ENCODE data around the gene MICAL3. TPM values are rescaled to one million over a fixed set of nuclear protein-coding genes. Genes with fewer than 3 reads are reported as not detected.

The MICAL3 gene
- total RNA-seq, 4 donors from 2014 or later = 23.9 to 49.2 (median 34.5) TPM

GRCh38 chr22:17797721-17798559 is 226.4 kb downstream of the MICAL3 start:
- TF ChIP-seq, protein P1, sequence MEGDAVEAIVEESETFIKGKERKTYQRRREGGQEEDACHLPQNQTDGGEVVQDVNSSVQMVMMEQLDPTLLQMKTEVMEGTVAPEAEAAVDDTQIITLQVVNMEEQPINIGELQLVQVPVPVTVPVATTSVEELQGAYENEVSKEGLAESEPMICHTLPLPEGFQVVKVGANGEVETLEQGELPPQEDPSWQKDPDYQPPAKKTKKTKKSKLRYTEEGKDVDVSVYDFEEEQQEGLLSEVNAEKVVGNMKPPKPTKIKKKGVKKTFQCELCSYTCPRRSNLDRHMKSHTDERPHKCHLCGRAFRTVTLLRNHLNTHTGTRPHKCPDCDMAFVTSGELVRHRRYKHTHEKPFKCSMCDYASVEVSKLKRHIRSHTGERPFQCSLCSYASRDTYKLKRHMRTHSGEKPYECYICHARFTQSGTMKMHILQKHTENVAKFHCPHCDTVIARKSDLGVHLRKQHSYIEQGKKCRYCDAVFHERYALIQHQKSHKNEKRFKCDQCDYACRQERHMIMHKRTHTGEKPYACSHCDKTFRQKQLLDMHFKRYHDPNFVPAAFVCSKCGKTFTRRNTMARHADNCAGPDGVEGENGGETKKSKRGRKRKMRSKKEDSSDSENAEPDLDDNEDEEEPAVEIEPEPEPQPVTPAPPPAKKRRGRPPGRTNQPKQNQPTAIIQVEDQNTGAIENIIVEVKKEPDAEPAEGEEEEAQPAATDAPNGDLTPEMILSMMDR (IDR thresholded peaks at IDR 0.05) = no peak
- ATAC-seq (ENCODE audit: low FRiP score) (no peak), DNase-seq (ENCODE audit: low spot score) (no peak)

- DNase-seq (ENCODE audit: low spot score) = no peak
- ATAC-seq (ENCODE audit: low FRiP score) = no peak
- TF ChIP-seq, protein P1 (IDR thresholded peaks at IDR 0.05) = no peak
Measured at GRCh38 chr22:17796695-17797094, 227.7 kb downstream of the MICAL3 start.

DNA sequence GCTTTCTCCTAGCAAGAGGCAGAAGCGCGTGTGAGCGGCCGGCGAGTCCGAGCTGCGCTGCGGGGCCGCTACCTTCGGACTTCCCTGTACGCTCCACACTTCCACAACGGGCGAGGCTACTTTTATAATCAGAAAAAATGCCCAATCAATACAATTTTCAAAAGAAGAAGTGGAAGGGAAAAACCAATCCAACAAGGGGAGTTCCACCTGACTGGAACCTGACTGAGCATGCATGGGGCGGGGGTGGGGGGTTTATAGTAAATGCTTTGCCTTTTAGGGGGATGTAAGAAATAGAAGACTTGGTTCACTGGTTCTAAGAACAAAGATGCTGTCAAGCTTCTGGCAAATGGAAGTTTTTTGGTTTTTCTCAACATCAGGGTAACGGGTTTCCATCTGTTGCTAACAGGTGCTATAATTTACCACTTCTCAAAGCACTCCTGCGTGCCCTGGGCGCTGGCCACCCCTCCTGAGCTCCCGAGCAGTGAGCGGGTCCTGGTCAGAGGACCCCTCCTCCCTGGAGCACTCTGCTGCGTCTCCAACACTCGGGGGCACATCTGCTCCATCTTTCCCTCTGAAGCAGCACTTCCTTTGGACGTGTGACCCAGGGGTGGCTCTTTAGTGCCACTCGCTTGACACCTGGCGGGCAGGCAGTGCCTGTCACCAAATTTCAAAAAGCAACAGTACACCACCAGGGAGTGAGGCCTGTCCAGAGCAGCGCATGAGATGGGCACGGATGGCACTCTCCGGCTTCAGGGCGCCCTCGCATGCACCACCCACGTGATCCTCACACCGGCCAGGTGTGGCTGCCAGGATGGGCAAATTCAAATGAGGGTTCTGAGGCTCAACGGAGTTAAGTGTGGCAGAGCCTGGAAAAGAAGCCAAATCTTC is 228.5 kb downstream of the MICAL3 start:
- TF ChIP-seq, protein P1 (IDR thresholded peaks at IDR 0.05) = no peak
- no peak for DNase-seq (ENCODE audit: low spot score)
- no peak for ATAC-seq (ENCODE audit: low FRiP score)

- TF ChIP-seq, protein P1 (IDR thresholded peaks at IDR 0.05) = no peak
- DNase-seq (ENCODE audit: low spot score) = no peak
- no peak for ATAC-seq (ENCODE audit: low FRiP score)
Measured at GRCh38 chr22:17794726-17795542, 229.4 kb downstream of the MICAL3 start.

DNA sequence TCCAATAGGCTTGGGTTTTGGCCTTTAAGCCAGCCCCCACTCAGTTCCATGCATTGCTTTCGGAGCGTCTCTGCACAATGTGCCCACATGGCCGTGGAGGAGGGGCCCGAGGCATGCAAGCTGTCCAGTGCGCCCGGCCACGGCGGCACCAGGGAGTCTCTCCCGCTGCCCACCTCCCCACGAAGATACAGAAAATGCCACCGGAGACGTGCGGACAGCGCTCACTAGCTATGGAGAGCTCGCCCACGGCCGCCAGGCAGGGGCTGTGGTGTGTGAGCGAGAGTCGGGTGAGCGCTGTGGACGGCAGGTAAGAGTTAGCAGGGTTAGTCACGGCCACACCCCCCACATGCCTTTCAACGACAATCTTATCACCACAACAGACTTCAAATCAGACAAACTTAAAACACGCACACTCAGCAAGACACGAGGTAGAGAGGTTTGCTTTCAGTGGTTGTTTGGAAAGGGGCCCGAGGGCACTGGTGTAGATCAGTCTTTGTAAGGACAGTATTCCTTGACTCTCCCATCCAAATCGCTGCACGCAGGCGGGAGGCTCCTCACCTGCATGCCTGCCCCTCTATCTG is 231.4 kb downstream of the MICAL3 start:
- DNase-seq (ENCODE audit: low spot score) (no peak), ATAC-seq (ENCODE audit: low FRiP score) (no peak)
- TF ChIP-seq, protein P1 (IDR thresholded peaks at IDR 0.05) = no peak

DNA sequence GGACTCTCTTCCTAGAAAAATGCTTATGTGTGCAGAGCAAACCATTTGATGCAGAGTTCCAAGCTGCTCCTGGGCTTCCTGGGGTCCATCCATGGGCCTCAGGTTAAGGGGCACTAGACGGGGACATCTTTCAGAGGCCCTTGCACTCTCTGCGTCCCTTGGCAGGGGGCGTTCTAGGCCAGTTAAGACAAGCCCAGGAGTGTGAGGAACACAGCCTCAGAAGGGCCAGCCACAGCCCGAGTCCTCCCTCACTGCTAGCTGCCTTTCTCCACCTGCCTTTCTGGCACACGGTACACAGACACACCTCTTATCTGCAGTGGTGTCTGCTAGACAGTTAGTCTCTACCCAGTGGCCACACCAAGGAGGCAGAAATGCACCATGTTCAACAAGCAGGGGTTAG is 232.1 kb downstream of the MICAL3 start:
- TF ChIP-seq, protein P1 (IDR thresholded peaks at IDR 0.05) = no peak
- ATAC-seq (ENCODE audit: low FRiP score) (no peak), DNase-seq (ENCODE audit: low spot score) (no peak)
